GM21619 (cell line): ENCODE measurements around the gene C11orf21.

Experiments used
- ATAC-seq: cut with Tn5 transposase; IDR thresholded peaks from one replicate; pipeline ENCODE4 v1.9.1; 2021; ENCODE audit not compliant: unreplicated experiment

C11orf21 gene

GRCh38 chr11:2321311-2321683 is 19.6 kb upstream of the C11orf21 start:
- ATAC-seq: no peak

- no peak for ATAC-seq
These were observed 19.0 kb upstream of the C11orf21 start for GRCh38 chr11:2320568-2321310.

- ATAC-seq: no peak
These were observed 18.2 kb upstream of the C11orf21 start for GRCh38 chr11:2319791-2320472.

GRCh38 chr11:2318707-2319106 is 17.0 kb upstream of the C11orf21 start:
- no peak for ATAC-seq

GRCh38 chr11:2318123-2318522 is 16.4 kb upstream of the C11orf21 start:
- no peak for ATAC-seq

- no peak for ATAC-seq
These were observed 15.8 kb upstream of the C11orf21 start for GRCh38 chr11:2317354-2318050.

- ATAC-seq: no peak
These were observed 15.2 kb upstream of the C11orf21 start for GRCh38 chr11:2316963-2317244.

GRCh38 chr11:2316169-2316962 is 14.6 kb upstream of the C11orf21 start:
- ATAC-seq: no peak

- no peak for ATAC-seq
These were observed 13.9 kb upstream of the C11orf21 start for GRCh38 chr11:2315395-2316168.

GRCh38 chr11:2314525-2315394 is 13.0 kb upstream of the C11orf21 start:
- no peak for ATAC-seq

GRCh38 chr11:2314136-2314524 is 12.4 kb upstream of the C11orf21 start:
- no peak for ATAC-seq

GRCh38 chr11:2313051-2313951 is 11.6 kb upstream of the C11orf21 start:
- no peak for ATAC-seq

- ATAC-seq: no peak
These were observed 10.7 kb upstream of the C11orf21 start for GRCh38 chr11:2312232-2313042.

- ATAC-seq: no peak
These were observed 9.8 kb upstream of the C11orf21 start for GRCh38 chr11:2311353-2312133.

- no peak for ATAC-seq
These were observed 9.2 kb upstream of the C11orf21 start for GRCh38 chr11:2310786-2311352.

- no peak for ATAC-seq
These were observed 8.5 kb upstream of the C11orf21 start for GRCh38 chr11:2310073-2310785.
